UCSD-AML1 (cell line): Measurements from ENCODE around the gene MMP10.
A peak's percentile ranks its signal among the peaks of the same experiment; 100 is the strongest.
"Not testable (repeated sequence)": the region's sequence is repeated elsewhere in the genome, so short reads cannot be mapped to it uniquely, and the experiment has no call there.

Source experiments
- DNase-seq: peaks from one replicate; lab custom pipeline; 2025; ENCODE audit not compliant: unreplicated experiment; lab: John Stamatoyannopoulos, UW

The MMP10 gene

DNA sequence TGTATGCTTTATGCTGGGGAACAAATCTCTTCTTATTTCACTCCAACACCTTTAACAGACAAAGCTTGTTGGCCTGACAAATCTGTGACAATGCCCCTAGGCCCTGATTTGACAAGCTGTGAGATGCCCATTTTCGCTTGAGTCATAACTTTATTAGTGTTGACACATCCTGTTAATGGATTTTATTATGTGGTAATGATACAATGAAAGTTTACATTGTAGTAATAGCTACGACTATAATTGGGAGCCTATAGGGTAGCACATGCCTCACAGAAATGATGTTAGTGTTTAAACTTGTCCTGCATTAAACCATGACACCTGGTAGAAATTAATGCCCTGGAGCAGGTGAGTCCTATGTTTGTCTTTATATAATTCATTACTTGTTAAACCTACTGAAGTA is 3.3 kb upstream of the MMP10 start:
- no peak for DNase-seq

DNA sequence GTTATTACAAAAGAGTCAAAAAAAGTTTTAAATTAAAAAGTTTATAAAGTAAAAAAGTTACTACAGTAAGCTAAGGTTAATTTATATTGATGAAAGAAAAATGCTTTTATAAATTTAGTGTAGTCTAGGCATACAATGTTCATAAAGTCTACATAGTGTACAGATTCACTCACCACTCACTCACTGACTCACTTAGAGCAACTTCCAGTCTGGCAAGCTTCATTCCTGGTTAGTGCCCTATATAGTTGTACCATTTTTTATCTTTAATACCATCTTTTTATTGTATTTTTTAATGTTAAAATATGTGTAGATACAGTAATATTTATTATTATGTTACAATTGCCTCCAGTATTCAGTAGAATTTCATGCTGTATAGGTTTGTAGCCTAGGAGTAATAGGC is 2.6 kb upstream of the MMP10 start:
- DNase-seq: no peak

DNA sequence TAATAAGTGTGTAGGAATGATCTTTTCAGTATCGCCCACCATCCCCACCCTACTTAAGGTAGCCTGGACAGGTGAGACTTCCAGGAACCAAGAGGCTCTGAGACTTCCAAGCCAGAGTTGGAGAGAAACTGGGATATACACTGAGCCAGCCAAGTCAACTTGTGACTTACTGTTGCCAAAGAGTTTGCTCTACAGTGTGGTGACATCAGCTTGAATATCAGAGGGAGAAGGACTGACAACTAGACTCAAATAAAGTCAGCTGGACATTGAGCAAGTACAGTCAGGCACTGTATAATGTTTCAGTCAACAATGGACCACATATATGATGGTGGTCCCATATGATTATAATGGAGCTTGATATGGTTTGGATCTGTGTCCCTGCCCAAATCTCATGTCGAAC is 1.2 kb upstream of the MMP10 start:
- no peak for DNase-seq

DNA sequence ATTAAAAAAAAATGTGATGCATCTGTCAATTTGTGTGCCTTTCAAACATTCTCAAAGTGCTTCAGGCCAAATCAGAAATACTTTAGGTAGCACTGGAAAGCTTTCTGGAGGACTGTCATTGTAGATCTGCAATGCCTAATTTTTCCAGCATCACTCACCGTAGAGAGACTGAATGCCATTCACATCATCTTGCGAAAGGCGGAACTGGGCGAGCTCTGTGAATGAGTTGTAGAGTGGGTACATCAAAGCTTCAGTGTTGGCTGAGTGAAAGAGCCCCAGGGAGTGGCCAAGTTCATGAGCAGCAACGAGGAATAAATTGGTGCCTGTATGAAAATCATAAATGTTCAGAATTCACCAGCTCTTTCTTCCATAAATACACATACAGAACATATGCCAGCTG is 4.0 kb downstream of the MMP10 start:
- DNase-seq: no peak

DNA sequence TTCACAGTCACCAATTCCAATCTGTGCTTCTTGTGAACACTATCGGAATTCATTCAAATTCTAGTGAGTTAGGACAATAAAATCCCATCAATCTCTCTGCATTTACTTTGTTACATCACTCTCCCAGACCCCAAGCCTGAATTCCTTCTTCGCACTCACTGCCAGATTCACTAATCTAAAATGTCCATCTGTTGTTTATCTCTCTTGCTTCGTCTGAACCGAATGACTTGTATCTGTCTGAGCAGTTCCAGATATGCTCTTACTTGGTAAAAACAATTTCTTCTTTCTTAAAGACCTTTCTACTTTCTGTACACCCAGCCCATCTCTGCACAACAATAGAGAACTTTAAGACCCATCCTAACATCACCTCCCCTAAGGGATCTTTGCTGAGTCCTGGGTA is 7.0 kb downstream of the MMP10 start:
- no peak for DNase-seq

DNA sequence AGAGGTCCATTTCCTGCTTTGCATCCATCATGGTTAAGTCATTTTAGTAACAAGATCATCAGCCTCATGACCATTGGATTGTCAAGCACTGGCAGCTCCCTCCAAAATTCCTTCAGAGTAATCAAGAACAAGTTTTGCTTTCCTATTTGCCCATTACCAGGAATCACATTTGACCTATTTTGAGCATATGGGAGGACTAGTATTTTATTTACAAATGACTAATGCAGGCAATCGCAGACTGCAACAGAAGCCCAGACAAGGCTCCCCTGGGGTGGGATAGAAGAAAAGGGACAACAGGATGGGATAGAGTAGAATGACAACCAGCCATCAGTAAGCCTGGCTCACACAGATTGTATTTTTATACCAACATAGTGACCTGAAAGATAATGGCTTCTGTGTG is 9.1 kb downstream of the MMP10 start:
- DNase-seq: no peak

DNA sequence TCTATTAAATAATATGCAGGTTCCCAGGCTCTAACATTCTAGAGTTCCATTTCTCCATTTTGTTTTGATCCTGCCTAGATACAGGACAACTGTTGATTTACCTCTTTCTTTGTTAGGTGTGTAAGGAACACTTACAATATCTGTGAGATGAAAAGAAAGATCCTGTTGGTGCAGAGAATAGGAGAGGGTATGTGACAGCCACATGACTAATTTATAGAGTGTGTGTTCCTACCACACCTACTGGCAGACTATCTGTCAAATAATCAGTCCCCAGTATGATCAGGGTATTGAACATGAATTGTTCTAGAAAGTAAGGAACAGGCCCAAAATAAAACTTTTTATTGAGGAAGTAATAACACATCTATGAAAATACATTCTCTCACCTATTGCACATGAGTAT is 10.2 kb downstream of the MMP10 start:
- no peak for DNase-seq

DNA sequence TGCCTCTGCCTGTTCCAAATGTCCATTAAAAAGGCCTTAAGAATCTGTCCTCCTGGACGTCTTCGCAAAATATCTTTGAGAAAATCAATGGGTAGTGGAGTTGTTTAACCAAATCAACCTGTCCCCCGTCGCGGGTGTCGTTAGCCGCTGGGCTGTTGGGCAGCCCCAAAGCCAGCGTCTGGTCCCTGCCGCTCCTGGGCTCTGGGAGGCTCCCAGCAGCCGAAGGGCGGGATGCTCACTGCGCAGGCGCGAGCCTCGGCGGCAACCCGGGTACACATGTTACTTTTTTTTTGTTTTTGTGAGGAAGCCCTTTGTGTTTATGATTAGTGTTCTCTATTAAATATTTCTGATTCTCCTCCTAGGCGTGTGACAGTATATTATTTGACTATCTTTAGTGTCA is 12.6 kb downstream of the MMP10 start:
- DNase-seq: no peak

DNA sequence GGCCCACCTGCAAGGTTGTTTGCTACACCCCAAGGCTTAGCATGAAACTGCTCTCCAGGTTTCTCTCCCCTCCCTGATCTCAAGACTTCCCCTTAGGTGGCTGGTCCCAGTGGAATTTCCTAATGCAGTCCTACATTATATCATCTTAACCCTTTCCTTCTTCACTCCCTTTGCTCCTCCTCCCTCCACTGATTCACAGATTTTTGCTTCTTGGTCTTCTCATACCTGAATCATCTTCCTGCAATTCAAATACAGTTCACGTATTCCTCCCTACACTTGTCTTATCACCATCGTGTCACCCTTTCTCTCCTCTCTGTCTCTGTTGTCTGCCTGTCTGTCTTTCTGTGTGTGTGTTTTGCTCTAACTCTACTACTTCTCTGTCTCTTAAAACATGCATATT is 17.0 kb downstream of the MMP10 start:
- DNase-seq: no peak

DNA sequence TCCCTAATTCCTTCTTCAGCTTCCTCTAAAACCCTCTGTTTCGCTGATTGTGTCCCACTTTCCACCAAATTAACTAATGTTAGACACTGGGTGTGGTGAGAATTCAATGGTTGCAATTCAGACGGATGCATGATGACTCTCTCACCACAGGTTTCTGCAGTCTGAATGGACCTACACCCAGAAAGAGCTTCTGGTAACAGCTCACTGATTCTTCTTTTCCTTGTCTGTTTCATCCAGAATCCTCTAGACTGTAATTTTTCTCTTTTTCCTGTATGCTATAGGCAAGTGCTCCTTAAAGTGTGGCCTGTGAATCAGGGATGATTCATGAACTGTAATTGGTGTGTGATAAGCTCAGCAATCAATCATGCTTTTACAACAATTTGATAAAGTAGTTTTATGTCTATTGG is 18.1 kb downstream of the MMP10 start:
- DNase-seq: no peak

DNA sequence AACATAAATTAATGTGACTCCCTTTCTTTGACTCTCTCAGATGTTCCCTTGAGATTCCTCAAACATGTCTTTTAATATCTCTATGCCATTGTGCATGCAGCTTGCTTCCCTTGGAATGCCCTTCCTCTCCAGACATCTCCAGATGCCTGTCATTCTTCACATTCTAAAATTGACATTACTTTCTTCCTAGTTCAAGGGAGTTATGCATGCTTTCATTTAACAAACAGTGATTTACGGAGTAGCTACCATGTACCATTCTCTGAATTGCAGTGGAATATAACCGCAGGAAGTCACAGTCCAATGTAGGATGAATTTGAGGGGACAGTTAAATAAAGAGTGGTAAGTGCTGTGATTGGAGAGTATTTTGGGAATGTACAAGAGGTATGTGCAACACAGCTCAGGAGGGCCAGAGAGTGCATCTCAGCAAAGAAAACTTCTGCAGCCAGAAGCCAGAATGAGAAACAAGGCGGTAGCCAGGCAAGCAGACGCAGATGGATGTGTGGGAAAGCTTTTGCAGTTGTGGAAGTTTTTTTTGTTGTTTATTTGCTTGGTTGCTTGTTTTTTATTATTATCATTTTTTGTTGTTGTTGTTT is 18.7 kb downstream of the MMP10 start:
- no peak for DNase-seq

DNA sequence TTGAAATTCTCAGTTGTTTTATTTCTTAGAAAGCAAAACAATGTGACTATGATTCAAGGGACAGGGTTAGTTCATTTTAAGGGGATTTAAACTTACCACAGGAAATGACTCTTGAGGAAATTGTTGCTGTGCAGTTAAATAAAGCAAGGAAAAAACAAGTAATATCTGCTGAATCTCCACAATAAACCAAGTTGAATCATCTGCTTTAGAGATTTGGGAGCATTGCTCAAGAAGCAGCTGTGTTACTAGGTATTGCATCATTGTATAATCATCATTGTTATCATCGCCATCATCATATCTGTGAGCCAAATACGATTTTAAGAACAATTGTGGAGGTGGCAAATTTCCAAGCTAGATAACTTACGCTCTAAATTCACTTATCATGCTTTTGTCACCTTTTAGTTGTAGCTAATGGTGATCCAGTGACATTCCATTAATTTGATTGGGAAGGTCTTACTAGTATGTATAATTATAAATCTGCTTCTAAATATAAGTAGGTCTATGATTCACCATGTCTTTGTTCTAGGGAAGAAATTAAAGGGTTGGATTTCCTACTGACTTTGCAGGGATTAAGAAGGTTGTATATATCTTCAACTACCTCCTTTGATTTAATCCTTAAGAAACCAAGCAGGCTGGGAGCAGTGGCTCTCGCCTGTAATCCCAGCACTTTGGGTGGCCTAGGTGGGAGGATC is 19.9 kb downstream of the MMP10 start:
- DNase-seq: no peak

DNA sequence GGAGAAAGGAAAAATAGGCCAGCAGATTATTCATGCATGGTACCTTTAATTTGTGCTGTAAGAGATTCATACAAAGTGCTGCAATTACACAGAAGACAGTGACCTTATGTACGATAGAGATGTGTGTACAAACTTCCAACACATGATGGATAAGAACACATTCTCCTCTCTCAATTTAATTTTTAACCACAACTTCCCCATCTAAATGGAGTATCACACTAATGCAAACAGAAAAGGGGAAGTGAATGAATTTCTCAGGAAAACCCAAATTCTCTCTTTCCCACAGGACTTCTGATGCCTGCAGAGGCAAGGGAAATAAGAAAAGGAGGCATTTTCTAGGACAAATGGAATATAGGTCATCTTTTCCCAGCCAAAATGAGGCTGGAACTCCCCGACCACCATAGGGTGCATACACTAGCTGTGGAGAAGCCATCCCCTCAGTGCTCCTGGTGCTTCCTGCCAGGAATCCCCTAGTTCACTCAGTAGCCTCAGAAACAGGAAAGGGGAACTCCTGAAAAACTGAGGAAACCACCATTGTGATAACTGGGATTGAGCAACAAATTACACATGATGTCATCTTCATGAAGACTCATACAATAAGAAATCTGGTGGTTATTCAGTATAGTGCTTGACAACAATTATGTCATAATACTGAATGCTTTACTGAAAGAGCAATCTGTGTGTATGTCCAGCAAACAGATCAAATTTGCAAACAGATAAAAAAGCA is 22.4 kb downstream of the MMP10 start:
- peak; percentile 14 for DNase-seq

DNA sequence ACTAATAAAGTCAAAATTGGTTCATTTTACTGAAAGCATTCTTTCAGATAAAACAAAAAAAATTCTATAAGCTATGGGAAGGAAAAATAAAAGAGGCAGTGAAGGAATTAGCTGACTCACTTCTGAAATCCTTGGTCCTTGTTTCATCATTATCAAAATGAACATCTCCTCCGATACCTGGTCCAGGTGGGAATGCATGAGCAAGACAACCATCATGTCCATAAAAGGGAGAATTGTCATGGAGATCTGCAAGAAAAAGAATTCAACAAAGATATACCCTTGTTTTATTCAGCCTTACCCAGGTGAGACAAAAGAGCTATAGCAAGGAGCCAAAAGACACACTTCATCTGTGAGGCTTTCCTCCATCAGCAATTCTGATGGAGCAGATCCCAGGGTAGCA is 27.2 kb downstream of the MMP10 start:
- no peak for DNase-seq

DNA sequence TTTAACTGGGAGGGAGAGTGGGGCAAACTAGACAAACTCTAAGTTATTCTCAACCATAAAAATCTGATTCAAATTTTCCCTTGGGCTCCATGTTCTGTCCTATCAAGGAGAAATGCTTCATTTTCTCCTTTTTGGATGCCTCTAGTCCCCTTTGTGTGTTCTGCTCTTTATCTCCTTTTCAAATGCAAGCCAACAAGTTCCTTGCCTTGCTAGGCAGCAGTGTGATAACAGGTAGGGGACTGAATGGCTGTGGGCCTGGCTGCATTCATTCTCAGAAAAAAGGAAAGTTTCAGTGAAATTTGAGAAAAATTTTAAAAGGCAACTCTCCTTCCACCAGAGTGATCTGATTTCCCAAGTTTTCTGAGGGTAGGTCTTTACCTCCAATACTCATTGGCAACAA is 28.8 kb downstream of the MMP10 start:
- DNase-seq: no peak

DNA sequence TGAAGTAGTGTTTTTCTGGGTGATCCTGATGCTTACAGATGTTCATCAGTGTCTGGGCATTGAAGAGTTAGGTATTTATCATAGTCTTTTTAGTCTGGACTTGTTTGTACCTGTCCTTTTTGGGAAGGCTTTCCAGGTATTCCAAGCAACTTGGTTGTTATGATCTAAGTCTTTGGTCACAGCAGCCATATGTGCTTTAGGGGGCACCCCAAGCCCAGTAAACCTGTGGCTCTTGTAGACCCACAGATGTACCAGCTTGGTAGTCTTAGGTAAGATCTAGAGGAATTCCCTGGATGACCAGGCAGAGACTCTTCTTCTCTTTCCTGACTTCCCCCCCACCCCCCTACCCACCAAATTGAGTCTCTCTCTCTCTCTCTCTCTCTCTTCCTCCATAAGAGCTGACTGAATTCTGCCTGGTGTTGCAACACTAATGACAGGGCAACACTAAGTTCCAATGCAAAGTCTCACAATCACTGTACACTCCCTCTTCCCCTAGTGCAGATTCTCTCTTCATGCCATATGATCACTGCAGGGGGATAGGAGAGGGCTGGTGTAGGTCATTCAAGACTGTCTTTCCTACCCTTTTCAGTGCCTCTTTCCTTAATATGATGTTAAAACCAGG is 31.2 kb downstream of the MMP10 start:
- DNase-seq: no peak

DNA sequence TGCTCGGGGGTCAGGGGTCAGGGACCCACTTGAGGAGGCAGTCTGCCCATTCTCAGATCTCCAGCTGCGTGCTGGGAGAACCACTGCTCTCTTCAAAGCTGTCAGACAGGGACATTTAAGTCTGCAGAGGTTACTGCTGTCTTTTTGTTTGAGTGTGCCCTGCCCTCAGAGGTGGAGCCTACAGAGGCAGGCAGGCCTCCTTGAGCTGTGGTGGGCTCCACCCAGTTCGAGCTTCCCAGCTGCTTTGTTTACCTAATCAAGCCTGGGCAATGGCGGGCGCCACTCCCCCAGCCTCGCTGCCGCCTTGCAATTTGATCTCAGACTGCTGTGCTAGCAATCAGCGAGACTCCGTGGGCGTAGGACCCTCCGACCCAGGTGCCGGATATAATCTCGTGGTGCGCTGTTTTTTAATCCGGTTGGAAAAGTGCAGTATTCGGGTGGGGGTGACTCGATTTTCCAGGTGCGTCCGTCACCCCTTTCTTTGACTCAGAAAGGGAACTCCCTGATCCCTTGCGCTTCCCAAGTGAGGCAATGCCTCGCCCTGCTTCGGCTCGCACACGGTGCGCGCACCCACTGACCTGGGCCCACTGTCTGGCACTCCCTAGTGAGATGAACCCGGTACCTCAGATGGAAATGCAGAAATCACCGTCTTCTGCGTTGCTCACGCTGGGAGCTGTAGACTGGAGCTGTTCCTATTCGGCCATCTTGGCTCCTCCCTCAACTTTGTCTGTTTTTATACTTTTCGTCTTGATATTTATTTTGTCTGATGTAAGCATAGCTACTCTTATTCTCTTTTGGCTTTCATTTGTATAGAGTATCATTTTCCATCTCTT is 33.5 kb downstream of the MMP10 start:
- DNase-seq: not testable (repeated sequence)

DNA sequence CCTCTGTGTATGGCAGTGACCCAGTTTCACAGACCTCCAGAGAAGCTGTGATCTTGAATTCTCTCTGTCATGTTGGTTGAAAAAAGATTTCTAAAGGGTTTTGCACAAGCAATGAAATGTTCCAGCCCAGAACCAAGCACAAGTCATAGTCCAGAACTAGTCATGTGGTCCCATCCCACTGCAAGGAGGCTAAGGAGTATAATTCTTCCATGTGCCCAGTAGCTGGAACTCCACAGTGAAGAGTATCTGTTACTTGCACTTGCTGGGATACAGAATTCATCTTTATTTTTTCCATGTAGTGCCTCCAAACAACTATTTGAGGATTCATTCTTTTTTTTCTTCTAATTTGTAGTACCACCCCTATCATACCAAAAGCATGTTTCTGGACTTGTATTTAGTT is 45.8 kb downstream of the MMP10 start:
- DNase-seq: no peak

DNA sequence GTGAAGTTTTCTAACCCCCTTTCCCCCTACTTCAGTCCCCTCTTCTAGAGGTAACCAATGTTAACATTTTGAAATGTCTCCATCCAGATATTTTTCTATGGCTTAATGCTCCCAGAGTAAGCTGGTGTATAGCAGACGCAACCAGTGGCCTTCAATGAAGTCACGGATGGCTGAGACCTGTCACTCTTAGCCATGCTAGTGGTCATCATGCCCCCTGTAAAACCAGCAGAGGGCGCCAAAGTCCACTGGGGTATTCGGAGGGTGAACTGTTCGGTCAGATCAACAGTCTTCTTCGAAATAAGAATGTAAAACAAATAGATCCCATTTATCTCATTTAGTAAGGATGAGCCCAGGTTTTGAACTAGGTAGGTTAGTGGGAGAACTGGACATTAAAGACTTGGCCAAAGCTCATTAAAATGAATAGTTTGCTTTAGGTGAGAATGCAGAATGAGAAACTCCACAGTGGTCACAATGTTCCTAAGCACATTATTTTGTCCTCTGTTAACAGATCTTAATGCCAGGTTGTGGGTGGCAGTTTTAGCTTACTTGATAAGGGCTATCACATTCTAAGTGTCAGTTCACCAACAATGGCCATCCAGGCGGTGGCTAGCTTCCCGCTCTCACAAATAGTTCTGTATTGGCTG is 47.1 kb downstream of the MMP10 start:
- peak; percentile 56 for DNase-seq

DNA sequence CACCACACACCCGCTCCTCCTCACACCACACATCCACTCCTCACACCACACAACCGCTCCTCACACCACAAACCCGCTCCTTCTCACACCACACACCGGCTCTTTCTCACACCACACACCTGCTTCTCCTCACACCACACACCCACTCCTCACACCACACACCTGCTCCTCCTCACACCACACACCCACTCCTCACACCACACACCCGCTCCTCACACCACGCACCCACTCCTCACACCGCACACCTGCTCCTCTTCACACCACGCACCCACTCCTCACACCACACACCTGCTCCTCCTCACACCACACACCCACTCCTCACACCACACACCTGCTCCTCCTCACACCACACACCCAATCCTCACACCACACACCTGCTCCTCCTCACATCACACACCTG is 49.5 kb downstream of the MMP10 start:
- not testable (repeated sequence) for DNase-seq
